ENCODE measurements around the gene RABGAP1L. TPM values are rescaled to one million over a fixed set of nuclear protein-coding genes. Genes with fewer than 3 reads are reported as not detected.

RABGAP1L gene
- total RNA-seq, 1 experiment from 2014 or later, result 57.4 TPM

DNA sequence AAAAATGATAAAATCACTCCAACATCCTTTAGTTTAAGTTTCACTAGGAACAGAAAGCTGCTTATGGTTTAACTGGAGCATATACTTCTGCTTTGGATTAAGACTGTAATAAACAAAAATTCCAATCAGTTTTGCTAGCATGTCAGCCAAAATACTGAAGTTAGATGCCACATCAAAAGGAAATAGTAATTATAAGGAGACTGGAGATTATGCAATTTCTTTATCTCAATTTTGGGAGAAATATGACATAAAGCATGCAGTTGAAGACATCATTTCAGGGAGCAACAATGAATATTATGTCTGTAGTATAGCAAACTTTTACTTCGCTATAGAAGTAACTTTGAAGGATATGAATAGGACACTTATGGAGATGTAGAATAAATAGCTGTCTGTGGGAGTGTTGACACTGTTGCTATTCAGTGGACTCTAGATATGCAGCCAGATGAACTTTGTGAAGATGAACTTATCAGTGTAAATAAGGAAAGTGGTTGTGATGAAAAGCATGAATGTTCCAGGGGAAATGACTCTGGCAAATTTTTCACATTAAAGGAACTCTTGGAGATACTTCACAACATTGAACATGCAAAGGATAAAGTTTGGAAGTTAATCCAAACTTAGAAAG is 107.8 kb downstream of the RABGAP1L start:
- Histone ChIP-seq H4K20me1 (ENCODE audit: insufficient read depth) (no peaks in the 10 kb centered on the region), H2AFZ (no peak overlapping the region), H3K4me1 (replicated peaks; ENCODE audit: insufficient read depth) (no peaks in the 10 kb centered on the region), H3F3A (ENCODE audit: insufficient read depth, low read depth) (no peaks in the 10 kb centered on the region), H3K9me3 (ENCODE audit: insufficient read depth, low read depth) (no peaks in the 10 kb centered on the region), H3K4me2 (no peak overlapping the region), H3K27ac (no peak overlapping the region), H3K79me2 (ENCODE audit: low read depth) (no peaks in the 10 kb centered on the region), H3K4me3 (no peak overlapping the region), H3K36me3 (ENCODE audit: low read depth) (no peaks in the 10 kb centered on the region), H3K27me3 (ENCODE audit: insufficient read depth, low read depth) (no peaks in the 10 kb centered on the region), H3K9me2 (ENCODE audit: insufficient read depth) (no peaks in the 10 kb centered on the region)
- BruUV-seq (replicated peaks), result no TSS peak
- ChIA-PET CTCF (interaction anchor here (0.5 kb wide), 1 partner anchor 958 kb away, joined by 7 read pairs; no protein-coding TSS in a partner anchor), POLR2A (ENCODE audit: unreplicated experiment) (no interaction called here)
- intact Hi-C loops (cut with micrococcal nuclease; ENCODE audit: unreplicated experiment), result no loop called here
- DNase-seq, result no peak
- no peak for TF ChIP-seq EZH2 (IDR thresholded peaks at IDR 0.05; ENCODE audit: low read depth)
- TF ChIP-seq, protein P1, sequence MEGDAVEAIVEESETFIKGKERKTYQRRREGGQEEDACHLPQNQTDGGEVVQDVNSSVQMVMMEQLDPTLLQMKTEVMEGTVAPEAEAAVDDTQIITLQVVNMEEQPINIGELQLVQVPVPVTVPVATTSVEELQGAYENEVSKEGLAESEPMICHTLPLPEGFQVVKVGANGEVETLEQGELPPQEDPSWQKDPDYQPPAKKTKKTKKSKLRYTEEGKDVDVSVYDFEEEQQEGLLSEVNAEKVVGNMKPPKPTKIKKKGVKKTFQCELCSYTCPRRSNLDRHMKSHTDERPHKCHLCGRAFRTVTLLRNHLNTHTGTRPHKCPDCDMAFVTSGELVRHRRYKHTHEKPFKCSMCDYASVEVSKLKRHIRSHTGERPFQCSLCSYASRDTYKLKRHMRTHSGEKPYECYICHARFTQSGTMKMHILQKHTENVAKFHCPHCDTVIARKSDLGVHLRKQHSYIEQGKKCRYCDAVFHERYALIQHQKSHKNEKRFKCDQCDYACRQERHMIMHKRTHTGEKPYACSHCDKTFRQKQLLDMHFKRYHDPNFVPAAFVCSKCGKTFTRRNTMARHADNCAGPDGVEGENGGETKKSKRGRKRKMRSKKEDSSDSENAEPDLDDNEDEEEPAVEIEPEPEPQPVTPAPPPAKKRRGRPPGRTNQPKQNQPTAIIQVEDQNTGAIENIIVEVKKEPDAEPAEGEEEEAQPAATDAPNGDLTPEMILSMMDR (conservative IDR thresholded peaks at IDR 0.05), result no peak

DNA sequence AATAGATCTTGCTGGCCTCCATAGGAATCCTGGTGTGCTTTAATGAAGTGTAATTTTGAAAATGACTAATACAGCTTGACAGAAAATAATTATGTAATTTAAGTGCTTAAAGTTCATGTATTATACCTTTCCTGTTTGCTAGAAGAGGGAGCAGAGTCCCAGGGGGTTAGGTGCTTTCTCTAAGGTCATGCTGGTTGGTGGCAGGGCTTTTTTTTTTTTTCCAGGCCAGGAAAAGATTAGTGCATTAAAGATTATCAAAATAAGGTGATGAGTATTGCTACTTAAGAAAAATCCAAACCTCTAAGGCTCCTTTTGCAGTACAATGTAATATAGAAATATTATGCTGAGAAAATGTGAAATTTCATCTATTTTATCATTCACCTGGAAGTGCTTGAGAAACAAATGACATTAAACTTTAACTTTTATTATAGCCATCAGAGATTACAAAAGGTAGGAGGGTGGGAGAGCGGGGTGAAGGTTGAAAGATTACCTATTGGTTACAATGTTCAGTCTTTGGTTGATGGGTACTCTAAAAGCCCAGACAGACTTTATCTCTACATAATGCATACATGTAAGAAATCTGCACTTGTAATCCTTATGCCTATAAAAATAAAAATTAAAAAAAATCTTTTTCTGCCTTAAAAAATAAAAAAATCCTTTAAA is 110.8 kb downstream of the RABGAP1L start:
- no peak overlapping the region for H3K4me2 ChIP-seq
- H3K79me2 ChIP-seq (ENCODE audit: low read depth), result no peaks in the 10 kb centered on the region
- H3K4me3 ChIP-seq, result no peak overlapping the region
- POLR2A ChIA-PET (ENCODE audit: unreplicated experiment), result no interaction called here
- no peaks in the 10 kb centered on the region for H3K9me3 ChIP-seq (ENCODE audit: insufficient read depth, low read depth)
- no peak for DNase-seq
- no peaks in the 10 kb centered on the region for H3K36me3 ChIP-seq (ENCODE audit: low read depth)
- CTCF ChIA-PET, result no interaction called here
- H3K27ac ChIP-seq, result no peak overlapping the region
- H4K20me1 ChIP-seq (ENCODE audit: insufficient read depth), result no peaks in the 10 kb centered on the region
- H3K4me1 ChIP-seq (replicated peaks; ENCODE audit: insufficient read depth), result no peaks in the 10 kb centered on the region
- H3K9me2 ChIP-seq (ENCODE audit: insufficient read depth), result no peaks in the 10 kb centered on the region
- H2AFZ ChIP-seq, result no peak overlapping the region
- no peaks in the 10 kb centered on the region for H3F3A ChIP-seq (ENCODE audit: insufficient read depth, low read depth)
- no peak for TF ChIP-seq EZH2 (IDR thresholded peaks at IDR 0.05; ENCODE audit: low read depth)
- TF ChIP-seq, protein P1 (conservative IDR thresholded peaks at IDR 0.05), result no peak
- BruUV-seq (replicated peaks), result no TSS peak
- intact Hi-C loops (cut with micrococcal nuclease; ENCODE audit: unreplicated experiment), result no loop called here
- H3K27me3 ChIP-seq (ENCODE audit: insufficient read depth, low read depth), result no peaks in the 10 kb centered on the region

DNA sequence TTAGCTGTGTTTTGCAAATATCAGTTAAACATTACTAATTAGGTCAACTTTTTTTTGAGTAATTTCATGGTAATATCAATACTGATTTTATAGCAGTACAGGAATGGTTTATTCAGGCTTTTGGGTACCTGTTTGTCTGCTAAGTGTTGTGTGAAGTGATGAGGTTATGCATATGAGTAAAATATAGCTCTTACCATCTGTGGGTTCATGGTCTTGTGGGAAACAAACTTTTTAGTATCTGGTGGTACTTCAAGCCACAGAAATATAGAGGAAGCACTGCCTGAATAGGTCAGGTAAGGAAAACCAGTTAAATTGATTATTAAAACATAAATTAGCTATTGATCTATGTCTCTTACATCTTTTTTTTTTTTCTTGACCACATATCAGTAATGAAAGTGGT is 113.9 kb downstream of the RABGAP1L start:
- Histone ChIP-seq H3K9me3 (ENCODE audit: insufficient read depth, low read depth) (no peaks in the 10 kb centered on the region), H2AFZ (no peak overlapping the region), H3K36me3 (ENCODE audit: low read depth) (no peaks in the 10 kb centered on the region), H3K79me2 (ENCODE audit: low read depth) (no peaks in the 10 kb centered on the region), H3K27ac (no peak overlapping the region), H3F3A (ENCODE audit: insufficient read depth, low read depth) (no peaks in the 10 kb centered on the region), H3K4me2 (no peak overlapping the region), H3K4me3 (no peak overlapping the region), H3K9me2 (ENCODE audit: insufficient read depth) (no peaks in the 10 kb centered on the region), H4K20me1 (ENCODE audit: insufficient read depth) (no peaks in the 10 kb centered on the region), H3K4me1 (replicated peaks; ENCODE audit: insufficient read depth) (no peaks in the 10 kb centered on the region), H3K27me3 (ENCODE audit: insufficient read depth, low read depth) (no peaks in the 10 kb centered on the region)
- no TSS peak for BruUV-seq (replicated peaks)
- TF ChIP-seq, protein P1 (conservative IDR thresholded peaks at IDR 0.05), result no peak
- no peak for TF ChIP-seq EZH2 (IDR thresholded peaks at IDR 0.05; ENCODE audit: low read depth)
- CTCF ChIA-PET, result no interaction called here
- POLR2A ChIA-PET (ENCODE audit: unreplicated experiment), result interaction anchor here (0.5 kb wide), 1 partner anchor 1715 kb away, joined by 3 read pairs; no protein-coding TSS in a partner anchor
- intact Hi-C loops (cut with micrococcal nuclease; ENCODE audit: unreplicated experiment), result no loop called here
- no peak for DNase-seq
